LHCN-M2 (cell line): Measurements from ENCODE around the gene NAT14. TPM values are rescaled to one million over a fixed set of nuclear protein-coding genes. Genes with fewer than 3 reads are reported as not detected.
A peak's percentile ranks its signal among the peaks of the same experiment; 100 is the strongest.
"Not testable (repeated sequence)": the region's sequence is repeated elsewhere in the genome, so short reads cannot be mapped to it uniquely, and the experiment has no call there.

Experiments used
- DNase-seq: peaks from one replicate; pipeline ENCODE4 v3.0.0-alpha.2; 2012; ENCODE audit warnings: low read depth
- total RNA-seq: library from RNA; depleted of rRNA; stranded (reverse); fragments of >200 nt; gene quantifications from 2 replicates; pipeline ENCODE4 v1.2.3, GENCODE V29; 2014

NAT14 gene
- total RNA-seq, 1 experiment from 2014 or later: 25.8 TPM

GRCh38 chr19:55486971-55487923 is 2.3 kb downstream of the NAT14 start:
- peak; percentile 94 for DNase-seq

- DNase-seq: no peak
Observed at GRCh38 chr19:55487924-55488687, 3.1 kb downstream of the NAT14 start, which contains the start of gene SSC5D. Gene SSC5D (plus strand): TSS chr19:55488436. CDS start chr19:55488590, 154 bp downstream.

GRCh38 chr19:55488986-55489710 is 4.2 kb downstream of the NAT14 start:
- DNase-seq: no peak

- no peak for DNase-seq
Observed at GRCh38 chr19:55489711-55490477, 4.9 kb downstream of the NAT14 start.

GRCh38 chr19:55490478-55491432 is 5.8 kb downstream of the NAT14 start:
- DNase-seq: no peak

- no peak for DNase-seq
Observed at GRCh38 chr19:55491546-55492360, 6.8 kb downstream of the NAT14 start.

GRCh38 chr19:55492362-55492944 is 7.5 kb downstream of the NAT14 start:
- no peak for DNase-seq

GRCh38 chr19:55493052-55493644 is 8.2 kb downstream of the NAT14 start:
- no peak for DNase-seq

GRCh38 chr19:55493645-55494171 is 8.7 kb downstream of the NAT14 start:
- DNase-seq: no peak

- DNase-seq: no peak
Observed at GRCh38 chr19:55494172-55494761, 9.3 kb downstream of the NAT14 start.

- DNase-seq: peak; percentile 55
Observed at GRCh38 chr19:55495646-55496349, 10.8 kb downstream of the NAT14 start.

- DNase-seq: not testable (repeated sequence)
Observed at GRCh38 chr19:55496820-55497219, 11.8 kb downstream of the NAT14 start.

GRCh38 chr19:55497763-55498162 is 12.8 kb downstream of the NAT14 start:
- no peak for DNase-seq

GRCh38 chr19:55498246-55498840 is 13.4 kb downstream of the NAT14 start:
- no peak for DNase-seq

- DNase-seq: no peak
Observed at GRCh38 chr19:55500368-55500952, 15.5 kb downstream of the NAT14 start.
